Measurements from ENCODE around the gene FHL5.
"Not testable (repeated sequence)": the region's sequence is repeated elsewhere in the genome, so short reads cannot be mapped to it uniquely, and the experiment has no call there.

FHL5 gene

DNA sequence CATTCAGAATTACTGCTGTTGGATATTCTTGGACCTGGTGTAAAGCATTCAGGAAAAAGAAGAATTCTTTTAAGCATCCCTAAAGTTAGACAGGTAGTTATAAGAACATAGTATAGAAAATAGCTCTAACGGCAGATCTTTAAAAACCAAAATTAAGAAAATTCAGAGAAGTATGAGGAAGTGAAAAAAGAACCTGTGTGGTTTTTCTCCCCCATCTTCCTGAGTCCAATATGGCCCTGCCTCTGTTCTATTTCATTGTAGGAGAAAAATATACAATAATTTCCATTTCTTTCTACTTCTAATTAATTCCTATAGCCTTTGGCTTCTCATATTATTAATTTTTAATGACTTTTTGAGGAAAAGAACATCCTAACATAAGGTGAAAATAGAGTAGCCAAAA lies 47.1 kb downstream of the FHL5 start:
- DNase-seq (ENCODE audit: low spot score), result no peak

DNA sequence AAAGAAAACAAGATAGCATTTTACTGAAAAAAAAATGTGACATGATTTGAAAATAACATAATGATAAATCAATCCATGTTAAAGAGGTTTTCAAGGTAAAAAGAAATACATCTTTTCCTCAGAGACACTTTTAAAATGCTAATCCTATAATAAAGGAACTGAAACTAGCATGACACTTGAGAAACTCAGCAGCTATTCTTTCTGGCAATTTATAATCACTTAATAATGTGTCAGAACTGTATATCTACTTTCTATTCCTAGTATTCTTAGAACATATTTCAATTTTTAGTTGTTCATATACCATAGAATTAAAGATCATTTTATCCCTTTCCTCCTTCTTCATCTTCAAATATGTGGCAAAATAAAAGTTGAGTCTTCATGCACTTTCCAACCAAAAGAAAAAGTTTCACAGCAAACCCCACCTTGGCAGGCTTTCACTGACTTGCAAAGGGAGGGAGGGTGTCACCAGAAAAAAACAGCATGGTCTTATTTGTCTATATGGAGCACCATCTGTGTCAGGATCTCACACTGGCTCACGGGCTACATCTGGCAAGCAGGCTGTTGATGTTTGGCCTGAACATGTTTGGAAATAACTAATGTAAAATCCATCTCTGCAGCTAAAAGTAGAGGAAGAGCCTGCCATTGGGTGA lies 48.5 kb downstream of the FHL5 start:
- no peak for DNase-seq (ENCODE audit: low spot score)

DNA sequence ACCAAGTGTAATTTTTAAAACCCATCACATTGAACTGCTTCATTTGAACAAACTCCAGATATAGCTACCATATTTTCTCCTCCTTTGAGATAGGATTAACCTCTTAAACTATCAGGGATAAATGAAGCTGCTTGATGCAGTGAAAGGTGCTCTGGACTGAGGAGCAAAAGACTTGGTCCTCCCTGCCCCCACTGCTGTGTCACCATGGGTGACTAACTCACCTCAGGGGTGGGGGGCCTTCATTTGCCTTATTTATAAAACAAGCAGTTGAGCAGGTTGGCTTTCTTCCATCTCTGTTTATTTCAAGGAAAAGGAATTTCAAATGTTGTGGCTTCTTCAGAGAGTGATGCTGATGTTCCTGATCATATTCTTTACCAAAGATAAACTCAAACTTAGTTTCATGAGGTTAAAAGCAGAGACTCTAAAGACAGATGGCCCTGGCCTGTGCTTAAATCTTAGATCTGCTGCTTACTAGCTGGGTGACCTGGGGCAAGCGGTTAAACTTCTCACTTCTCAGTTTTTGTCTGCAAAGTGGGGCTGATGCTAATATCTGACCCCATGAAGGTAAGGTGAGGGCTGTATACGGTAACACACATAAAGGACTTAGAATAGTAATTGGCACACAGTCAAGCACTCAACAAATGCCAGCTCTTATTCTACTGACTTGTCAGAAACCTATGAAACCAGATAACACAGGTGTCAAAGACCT lies 50.5 kb downstream of the FHL5 start:
- no peak for DNase-seq (ENCODE audit: low spot score)

DNA sequence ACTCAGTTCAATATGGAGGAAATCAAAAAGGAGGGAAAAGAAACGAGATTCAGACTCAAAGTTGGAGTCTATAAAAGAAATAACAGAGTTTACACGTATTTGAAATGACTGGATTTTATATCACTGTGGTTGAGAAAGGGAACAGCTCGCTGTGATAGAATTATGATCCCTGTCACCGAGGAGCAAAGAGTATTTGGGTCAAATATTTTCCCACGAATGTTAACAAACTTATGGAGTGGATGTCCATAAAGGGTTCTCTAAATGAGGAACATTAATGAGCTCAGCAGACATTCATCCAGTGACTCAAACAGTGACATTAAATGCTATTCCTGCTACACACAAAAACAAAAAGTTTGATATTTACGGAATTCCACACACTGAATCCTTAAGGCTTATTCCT lies 57.9 kb downstream of the FHL5 start:
- no peak for DNase-seq (ENCODE audit: low spot score)

DNA sequence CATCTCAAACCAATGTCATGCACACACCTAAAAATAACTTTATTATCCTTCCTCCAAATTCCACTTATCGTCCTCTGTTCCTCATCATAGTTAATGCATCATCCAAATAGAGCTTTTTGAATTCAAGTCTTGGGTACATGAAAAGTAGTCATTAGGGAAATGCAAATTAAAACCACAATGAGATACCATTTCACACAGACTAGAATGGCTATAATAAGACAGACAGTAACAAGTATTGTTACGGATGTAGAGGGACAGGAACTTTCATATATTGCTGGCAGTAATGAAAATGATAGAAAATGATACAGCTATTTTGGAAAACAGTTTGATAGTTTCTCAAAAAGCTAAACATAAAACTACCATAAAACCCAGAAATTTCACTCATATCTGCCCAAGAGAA lies 59.1 kb downstream of the FHL5 start:
- DNase-seq (ENCODE audit: low spot score), result no peak

DNA sequence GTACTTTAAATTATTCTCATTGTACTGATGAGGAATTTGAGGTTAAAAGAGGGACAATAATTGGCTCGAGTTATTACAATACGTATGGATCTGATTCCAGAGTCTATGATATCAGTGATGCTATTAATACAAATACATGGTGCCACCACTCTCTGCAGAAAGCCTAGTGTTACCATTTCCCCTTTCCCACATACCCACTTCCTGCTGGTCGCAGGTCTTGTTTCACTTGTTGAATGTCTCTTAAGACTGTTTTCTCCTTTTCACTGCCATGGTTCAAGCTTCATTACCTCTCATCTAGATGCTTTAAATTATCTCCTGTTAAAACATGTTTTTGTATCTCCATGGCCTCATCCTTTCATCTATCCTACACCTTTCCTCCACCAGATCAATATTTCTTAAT lies 62.0 kb downstream of the FHL5 start:
- DNase-seq (ENCODE audit: low spot score), result no peak

DNA sequence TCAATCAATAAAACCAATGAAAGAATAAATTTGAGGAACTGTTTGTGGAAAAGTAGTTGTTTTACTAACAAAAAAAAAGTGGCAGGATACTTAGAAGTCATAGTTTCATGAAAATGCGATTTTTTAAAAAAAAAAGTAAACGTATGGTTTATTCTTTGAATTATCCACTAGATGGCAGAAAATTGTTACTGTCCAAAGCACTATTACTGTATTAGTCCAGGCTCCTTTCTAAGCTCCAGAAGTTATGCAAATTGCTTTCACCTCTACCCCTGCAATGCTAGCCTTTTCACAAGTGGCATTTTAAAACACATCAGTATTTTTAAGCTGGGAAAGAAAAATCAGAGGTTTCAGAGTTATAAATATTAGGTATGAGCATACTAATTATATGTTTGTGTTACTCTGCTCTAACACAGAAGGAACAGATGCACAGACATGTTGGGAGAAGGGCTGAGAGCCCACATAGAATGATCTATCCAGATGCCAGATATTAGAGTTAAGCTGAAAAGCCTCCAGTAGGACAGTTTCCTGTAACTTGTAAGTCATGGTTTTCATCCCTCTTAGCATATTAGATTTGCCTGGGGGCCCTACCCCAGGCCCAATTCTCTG lies 63.9 kb downstream of the FHL5 start:
- DNase-seq (ENCODE audit: low spot score), result peak; percentile 23

DNA sequence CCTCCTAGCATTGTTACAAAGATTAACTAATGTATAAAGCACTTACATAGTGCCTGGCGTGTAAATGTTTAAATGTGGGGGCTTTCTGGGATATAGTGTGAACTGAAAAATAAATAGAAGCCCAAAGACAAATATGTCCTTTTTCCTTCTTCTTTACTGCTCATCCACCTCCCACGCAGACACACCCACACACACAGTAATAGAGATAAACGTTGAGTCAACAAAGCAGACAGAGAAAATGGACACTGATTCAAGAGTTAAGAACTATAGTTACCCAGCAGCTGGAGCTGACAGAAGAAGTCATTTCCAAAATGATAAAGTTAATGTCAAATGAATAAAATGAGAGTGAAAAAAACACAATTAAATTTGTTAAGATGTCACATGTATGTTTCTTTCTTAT lies 68.3 kb downstream of the FHL5 start:
- DNase-seq (ENCODE audit: low spot score), result no peak

DNA sequence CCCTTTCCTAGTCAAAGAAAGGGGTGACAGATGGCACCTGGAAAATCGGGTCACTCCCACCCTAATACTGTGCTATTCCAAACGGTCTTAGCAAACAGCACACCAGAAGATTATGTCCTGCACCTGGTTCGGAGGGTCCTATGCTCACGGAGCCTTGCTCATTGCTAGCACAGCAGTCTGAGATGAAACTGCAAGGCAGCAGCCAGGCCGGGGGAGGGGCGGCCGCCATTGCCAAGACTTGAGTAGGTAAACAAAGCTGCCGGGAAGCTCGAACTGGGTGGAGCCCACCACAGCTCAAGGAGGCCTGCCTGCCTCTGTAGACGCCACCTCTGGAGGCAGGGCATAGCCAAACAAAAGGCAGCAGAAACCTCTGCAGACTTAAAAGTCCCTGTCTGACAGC lies 75.1 kb downstream of the FHL5 start:
- DNase-seq (ENCODE audit: low spot score), result not testable (repeated sequence)

DNA sequence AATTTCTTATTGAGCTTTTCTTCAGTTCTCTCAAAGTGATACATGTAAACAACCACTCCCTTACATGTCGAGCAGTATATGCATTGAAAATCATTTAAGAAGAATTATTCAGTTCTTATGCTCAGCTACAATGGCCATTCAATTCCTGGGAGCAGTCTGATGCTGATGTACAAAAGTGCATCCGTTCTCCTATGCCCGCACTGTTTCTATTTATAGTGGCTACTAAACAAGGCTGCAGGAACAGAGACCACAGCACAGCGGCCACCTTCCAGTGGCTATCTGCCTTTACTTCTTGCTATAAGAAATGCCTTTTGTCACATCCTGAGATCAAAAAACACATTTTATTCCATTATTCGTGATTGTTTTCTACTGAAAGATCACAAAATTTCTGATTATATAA lies 82.2 kb downstream of the FHL5 start:
- DNase-seq (ENCODE audit: low spot score), result no peak

DNA sequence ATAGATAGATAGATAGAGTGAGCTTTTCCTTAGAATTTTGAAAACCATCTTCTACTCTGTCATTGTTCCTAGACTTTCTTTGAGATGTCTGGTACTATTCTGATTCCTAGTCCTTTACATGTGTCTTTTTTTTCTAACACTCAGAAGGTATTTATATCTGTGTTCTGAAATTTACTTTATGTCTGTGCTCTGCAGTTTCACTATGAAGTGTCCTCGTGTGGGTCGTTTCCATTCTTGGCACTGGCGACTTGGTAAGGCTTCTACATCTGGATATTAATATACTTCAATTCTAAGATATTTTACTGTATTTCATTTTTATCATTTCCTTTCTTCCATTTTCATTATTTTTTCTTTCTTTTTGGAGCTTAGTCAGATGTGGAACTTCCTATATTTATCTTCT lies 87.0 kb downstream of the FHL5 start:
- no peak for DNase-seq (ENCODE audit: low spot score)

DNA sequence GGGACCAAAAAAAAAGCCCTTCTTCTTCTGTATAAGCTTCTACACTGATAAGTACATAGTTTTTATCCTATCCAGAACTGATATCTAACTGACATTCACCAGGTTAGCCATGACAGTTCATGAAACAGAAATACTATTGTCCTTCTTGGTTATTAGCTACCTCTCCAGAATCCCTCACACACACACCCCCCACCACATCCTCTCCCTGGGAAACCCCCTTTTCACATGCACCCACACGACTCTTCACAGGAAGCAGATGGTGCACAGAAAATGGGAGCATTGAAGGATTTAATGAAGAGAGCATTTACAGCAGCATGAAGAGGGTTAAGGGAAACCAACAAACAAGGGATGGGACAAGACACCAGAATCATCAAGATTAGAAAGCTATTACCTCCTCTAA lies 88.9 kb downstream of the FHL5 start:
- DNase-seq (ENCODE audit: low spot score), result no peak

DNA sequence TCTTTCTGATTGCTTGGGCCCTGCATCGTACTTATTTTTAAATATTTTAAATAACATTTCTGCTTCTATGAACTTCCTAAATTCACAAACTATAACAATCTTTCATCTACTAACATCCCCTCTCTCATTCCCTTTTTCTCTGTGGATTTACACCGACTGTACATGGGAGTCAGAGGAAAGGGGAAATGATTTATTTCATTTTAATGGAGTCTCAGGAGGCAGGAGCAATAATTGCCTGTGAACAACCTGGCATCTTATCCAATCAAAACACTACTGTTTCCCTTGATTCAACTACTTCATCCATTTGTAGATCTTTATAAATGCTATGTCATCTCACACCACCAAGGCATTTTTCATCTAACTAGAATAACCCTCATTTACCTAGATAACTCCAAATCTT lies 89.6 kb downstream of the FHL5 start:
- no peak for DNase-seq (ENCODE audit: low spot score)

DNA sequence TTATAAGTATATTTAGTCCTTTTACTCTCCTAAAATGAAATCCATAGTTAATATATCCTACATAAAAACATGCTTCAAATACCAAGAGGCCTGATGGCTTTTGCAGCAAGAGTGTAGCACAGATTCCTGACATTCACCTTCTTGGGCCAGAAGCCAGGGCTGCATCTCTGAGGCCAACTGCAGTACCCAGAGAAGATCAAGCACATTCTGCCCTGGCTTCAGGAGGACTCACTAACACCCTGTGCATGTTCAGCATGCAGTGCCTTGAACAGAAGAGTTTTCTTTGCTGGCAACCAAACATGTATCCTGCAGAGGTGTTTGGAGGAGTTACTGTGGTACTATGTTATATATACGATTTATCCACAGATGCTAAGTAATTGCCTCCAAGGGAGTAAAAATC lies 90.3 kb downstream of the FHL5 start:
- DNase-seq (ENCODE audit: low spot score), result no peak

DNA sequence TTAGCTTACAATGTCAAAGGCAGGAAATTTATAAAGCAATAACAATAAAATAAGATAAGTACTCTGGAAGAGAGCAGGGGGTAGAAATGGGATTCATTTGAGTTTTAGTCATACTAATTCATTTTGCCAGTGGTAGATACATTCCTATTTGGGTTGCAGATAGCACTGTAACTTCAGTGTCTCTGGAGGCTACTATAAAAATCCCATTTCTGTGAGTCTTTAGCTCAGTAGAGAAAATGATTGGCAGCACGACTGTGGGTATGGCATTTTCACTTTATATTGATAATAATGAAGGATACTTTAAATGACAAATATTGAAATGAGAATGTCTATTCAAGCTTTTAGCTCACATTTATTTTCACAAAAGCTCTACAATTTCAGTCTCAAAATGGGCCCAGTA lies 93.6 kb downstream of the FHL5 start:
- DNase-seq (ENCODE audit: low spot score), result no peak

DNA sequence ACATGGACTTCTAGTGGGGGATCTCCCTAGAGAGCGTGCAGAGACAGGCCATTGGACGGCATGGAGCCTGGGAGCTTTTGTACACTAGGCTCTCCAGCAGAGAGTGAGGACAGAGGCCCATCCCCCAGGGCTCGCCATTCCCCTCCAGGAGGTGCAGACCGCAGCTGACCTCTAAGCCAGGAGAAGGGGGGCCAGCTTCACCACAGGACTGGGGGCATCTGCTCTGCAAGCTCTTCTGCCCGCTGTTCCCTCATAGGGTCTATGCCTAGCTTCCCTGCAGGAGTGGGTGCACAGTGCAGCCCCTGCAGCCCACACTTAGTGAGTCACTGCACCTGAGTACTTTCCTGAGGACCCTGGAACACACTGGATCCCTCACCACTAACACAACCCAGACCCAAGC lies 94.4 kb downstream of the FHL5 start:
- no peak for DNase-seq (ENCODE audit: low spot score)

DNA sequence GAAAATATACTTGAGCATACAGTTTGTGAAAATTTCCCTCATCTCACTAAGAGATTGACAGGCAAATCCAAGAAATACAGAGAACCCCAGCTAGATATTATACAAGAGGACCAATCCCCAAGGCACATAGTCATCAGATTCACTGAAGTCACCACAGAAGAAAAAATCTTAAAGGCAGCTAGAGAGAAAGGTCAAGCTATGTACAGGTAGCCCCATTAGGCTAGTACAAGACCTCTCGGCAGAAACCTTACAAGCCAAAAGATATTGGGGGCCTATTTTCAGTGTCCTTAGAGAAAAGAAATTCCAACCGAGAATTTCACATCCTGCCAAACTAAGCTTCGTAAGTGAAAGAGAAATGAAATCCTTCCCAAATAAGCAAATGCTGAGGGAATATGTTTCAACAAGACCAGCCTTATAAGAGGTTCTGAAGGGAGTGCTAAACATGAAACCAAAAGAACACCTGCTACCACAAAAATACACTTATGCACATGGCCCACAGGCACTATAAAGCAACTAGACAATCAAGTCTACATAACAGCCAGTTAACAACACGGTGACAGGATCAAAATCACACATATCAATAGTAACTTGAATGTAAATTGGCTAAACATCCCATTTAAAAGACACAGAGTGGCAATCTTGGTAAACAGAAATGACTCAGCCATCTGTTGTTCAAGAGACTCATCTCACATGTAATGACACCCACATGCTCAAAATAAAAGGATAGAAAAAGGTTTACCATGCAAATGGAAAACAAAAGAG lies 96.3 kb downstream of the FHL5 start:
- DNase-seq (ENCODE audit: low spot score), result no peak

Measured in iPS-NIHi11 (cell line).